ENCODE results near the gene CAMTA1. TPM values are rescaled to one million over a fixed set of nuclear protein-coding genes. Genes with fewer than 3 reads are reported as not detected.

The CAMTA1 gene
- total RNA-seq, 1 experiment from 2014 or later, result 82.2 TPM

- Histone ChIP-seq H3K27ac (ENCODE audit: low read length) (no peak overlapping the region), H3K9me3 (ENCODE audit: control insufficient read depth, insufficient read depth, low read depth, low read length) (no peaks in the 10 kb centered on the region), H3K27me3 (ENCODE audit: control insufficient read depth, insufficient read depth, low read length) (peaks cover 5% of the 10 kb centered on the region; the same call in 1 of the 2 replicates), H3K4me3 (ENCODE audit: low read depth in 2 of 2, low read length in 2 of 2) (no peak overlapping the region), H3K36me3 (ENCODE audit: control insufficient read depth, insufficient read depth, low read length) (no peaks in the 10 kb centered on the region), H3K4me1 (ENCODE audit: control insufficient read depth, insufficient read depth, low read length) (no peaks in the 10 kb centered on the region)
- ATAC-seq, result no peak
- TF ChIP-seq POLR2AphosphoS5 (IDR thresholded peaks at IDR 0.05; ENCODE audit: low read depth, low read length), result no peak
- TF ChIP-seq SIN3A (IDR thresholded peaks at IDR 0.05; ENCODE audit: borderline replicate concordance, insufficient read depth, low read depth, low read length), result no peak
- TF ChIP-seq REST (IDR thresholded peaks at IDR 0.05; ENCODE audit: insufficient read depth in 1 of 2, low read depth in 2 of 2, low read length in 1 of 2), result no peak
- no peak for TF ChIP-seq TCF7L2 (IDR thresholded peaks at IDR 0.05; ENCODE audit: low read depth, low read length)
- TF ChIP-seq CTCF (IDR thresholded peaks at IDR 0.05), result no peak
- intact Hi-C loops (cut with micrococcal nuclease; ENCODE audit: unreplicated experiment), result no loop called here
- ChIA-PET POLR2A (no interaction called here), CTCF (no interaction called here)
- BruUV-seq (replicated peaks), result no TSS peak
- in situ Hi-C loops (cut with HindIII; ENCODE audit: low pct_unique_long_range_greater_than_20kb, low sequenced_read_pairs), result no loop called here
- DNase-seq (ENCODE audit: low read depth, low spot score), result no peak
Observed at GRCh38 chr1:7101187-7101586, 315.9 kb downstream of the CAMTA1 start.

- CTCF ChIA-PET, result no interaction called here
- in situ Hi-C loops (cut with HindIII; ENCODE audit: low pct_unique_long_range_greater_than_20kb, low sequenced_read_pairs) (no loop called here), intact Hi-C loops (cut with micrococcal nuclease; ENCODE audit: unreplicated experiment) (no loop called here)
- no peaks in the 10 kb centered on the region for H3K36me3 ChIP-seq (ENCODE audit: control insufficient read depth, insufficient read depth, low read length)
- DNase-seq (ENCODE audit: low read depth, low spot score) (no peak), ATAC-seq (no peak)
- no peaks in the 10 kb centered on the region for H3K9me3 ChIP-seq (ENCODE audit: control insufficient read depth, insufficient read depth, low read depth, low read length)
- H3K27me3 ChIP-seq (ENCODE audit: control insufficient read depth, insufficient read depth, low read length), result no peaks in the 10 kb centered on the region
- no peak for TF ChIP-seq POLR2AphosphoS5 (IDR thresholded peaks at IDR 0.05; ENCODE audit: low read depth, low read length)
- TF ChIP-seq SIN3A (IDR thresholded peaks at IDR 0.05; ENCODE audit: borderline replicate concordance, insufficient read depth, low read depth, low read length), result no peak
- no peak for TF ChIP-seq CTCF (IDR thresholded peaks at IDR 0.05)
- TF ChIP-seq TCF7L2 (IDR thresholded peaks at IDR 0.05; ENCODE audit: low read depth, low read length), result no peak
- TF ChIP-seq REST (IDR thresholded peaks at IDR 0.05; ENCODE audit: insufficient read depth in 1 of 2, low read depth in 2 of 2, low read length in 1 of 2), result no peak
- no peak overlapping the region for H3K4me3 ChIP-seq (ENCODE audit: low read depth in 2 of 2, low read length in 2 of 2)
- no TSS peak for BruUV-seq (replicated peaks)
- POLR2A ChIA-PET, result no interaction called here
- no peaks in the 10 kb centered on the region for H3K4me1 ChIP-seq (ENCODE audit: control insufficient read depth, insufficient read depth, low read length)
- no peak overlapping the region for H3K27ac ChIP-seq (ENCODE audit: low read length)
Observed at GRCh38 chr1:7103361-7103782, 318.1 kb downstream of the CAMTA1 start.
